Mammary epithelial cell (primary cell): ENCODE data around the gene PIK3R1.
"Not testable (repeated sequence)": the region's sequence is repeated elsewhere in the genome, so short reads cannot be mapped to it uniquely, and the experiment has no call there.

Source experiments
- CTCF ChIP-seq, 2 donors: IDR thresholded peaks in 1 of 2; conservative IDR thresholded peaks in 1 of 2; 2 replicates each; pipeline ENCODE4 v1.5.1; 2011 to 2012; ENCODE audit warnings: inconsistent platforms in 2 of 2, low read length in 2 of 2, mild to moderate bottlenecking in 2 of 2, control low read depth in 1 of 2, low read depth in 1 of 2; ENCODE audit not compliant: insufficient read depth in 1 of 2; ENCODE audit errors: extremely low read depth in 1 of 2
- EZH2 ChIP-seq: IDR thresholded peaks from 2 replicates; pipeline ENCODE4 v1.6.1; 2012; ENCODE audit warnings: low read length, inconsistent platforms, borderline replicate concordance

- TF ChIP-seq CTCF (conservative IDR thresholded peaks at IDR 0.05 in 1 of 2, IDR thresholded peaks at IDR 0.05 in 1 of 2; ENCODE audit: extremely low read depth in 1 of 2, insufficient read depth in 1 of 2, low read depth in 1 of 2, low read length in 2 of 2); EZH2: not testable (repeated sequence)
Observed at GRCh38 chr5:68235229-68235628, 19.7 kb downstream of the PIK3R1 start.
